ENCODE measurements around the gene SYNGR3. TPM values are rescaled to one million over a fixed set of nuclear protein-coding genes. Genes with fewer than 3 reads are reported as not detected.

Gene SYNGR3
- total RNA-seq, 1 donor from 2014 or later: 3.3 TPM

- H3K9me3 Mint-ChIP-seq (ENCODE audit: low read depth): no peaks in the 10 kb centered on the region
- H3K27me3 Mint-ChIP-seq: peaks cover 41% of the 10 kb centered on the region
- DNase-seq (ENCODE audit: low spot score, unreplicated experiment): no peak
- peak overlapping the region; percentile 50 for H3K4me3 Mint-ChIP-seq (ENCODE audit: low read depth)
- TF ChIP-seq CTCF (IDR thresholded peaks at IDR 0.05; ENCODE audit: unreplicated experiment): no peak
- no peak overlapping the region for H3K27ac Mint-ChIP-seq
- H3K4me1 Mint-ChIP-seq (ENCODE audit: low read depth): peaks cover 5% of the 10 kb centered on the region
- H3K36me3 Mint-ChIP-seq (ENCODE audit: insufficient read depth): no peaks in the 10 kb centered on the region
Measured at GRCh38 chr16:2022723-2023091, 32.9 kb downstream of the SYNGR3 start.

- no peaks in the 10 kb centered on the region for H3K9me3 Mint-ChIP-seq (ENCODE audit: low read depth)
- peaks cover 42% of the 10 kb centered on the region for H3K27me3 Mint-ChIP-seq
- peak; percentile 97 for DNase-seq (ENCODE audit: low spot score, unreplicated experiment)
- TF ChIP-seq CTCF (IDR thresholded peaks at IDR 0.05; ENCODE audit: unreplicated experiment): peak; percentile 94
- peaks cover 5% of the 10 kb centered on the region for H3K4me1 Mint-ChIP-seq (ENCODE audit: low read depth)
- H3K4me3 Mint-ChIP-seq (ENCODE audit: low read depth): peak overlapping the region; percentile 50
- H3K36me3 Mint-ChIP-seq (ENCODE audit: insufficient read depth): no peaks in the 10 kb centered on the region
- H3K27ac Mint-ChIP-seq: peak overlapping the region; percentile 65
Measured at GRCh38 chr16:2023092-2024031, 33.6 kb downstream of the SYNGR3 start.

GRCh38 chr16:2024032-2024420 lies 34.3 kb downstream of the SYNGR3 start:
- Mint-ChIP-seq H3K9me3 (ENCODE audit: low read depth) (no peaks in the 10 kb centered on the region), H3K4me3 (ENCODE audit: low read depth) (no peak overlapping the region), H3K27ac (no peak overlapping the region), H3K36me3 (ENCODE audit: insufficient read depth) (no peaks in the 10 kb centered on the region), H3K27me3 (peaks cover 38% of the 10 kb centered on the region), H3K4me1 (ENCODE audit: low read depth) (peaks cover 5% of the 10 kb centered on the region)
- DNase-seq (ENCODE audit: low spot score, unreplicated experiment): no peak
- TF ChIP-seq CTCF (IDR thresholded peaks at IDR 0.05; ENCODE audit: unreplicated experiment): no peak

GRCh38 chr16:2025251-2025650 lies 35.5 kb downstream of the SYNGR3 start:
- H3K27ac Mint-ChIP-seq: no peak overlapping the region
- no peaks in the 10 kb centered on the region for H3K9me3 Mint-ChIP-seq (ENCODE audit: low read depth)
- H3K4me3 Mint-ChIP-seq (ENCODE audit: low read depth): no peak overlapping the region
- peaks cover 34% of the 10 kb centered on the region for H3K27me3 Mint-ChIP-seq
- no peaks in the 10 kb centered on the region for H3K36me3 Mint-ChIP-seq (ENCODE audit: insufficient read depth)
- DNase-seq (ENCODE audit: low spot score, unreplicated experiment): no peak
- peaks cover 5% of the 10 kb centered on the region for H3K4me1 Mint-ChIP-seq (ENCODE audit: low read depth)
- TF ChIP-seq CTCF (IDR thresholded peaks at IDR 0.05; ENCODE audit: unreplicated experiment): no peak

GRCh38 chr16:2025878-2026460 lies 36.2 kb downstream of the SYNGR3 start:
- no peak for DNase-seq (ENCODE audit: low spot score, unreplicated experiment)
- no peaks in the 10 kb centered on the region for H3K36me3 Mint-ChIP-seq (ENCODE audit: insufficient read depth)
- no peak overlapping the region for H3K27ac Mint-ChIP-seq
- peaks cover 5% of the 10 kb centered on the region for H3K4me1 Mint-ChIP-seq (ENCODE audit: low read depth)
- H3K27me3 Mint-ChIP-seq: peaks cover 30% of the 10 kb centered on the region
- TF ChIP-seq CTCF (IDR thresholded peaks at IDR 0.05; ENCODE audit: unreplicated experiment): no peak
- no peaks in the 10 kb centered on the region for H3K9me3 Mint-ChIP-seq (ENCODE audit: low read depth)
- peak overlapping the region; percentile 50 for H3K4me3 Mint-ChIP-seq (ENCODE audit: low read depth)

Data from progenitor cell of endocrine pancreas (in vitro differentiated cells).